GM23338 (cell line): ENCODE measurements around the gene FGFR2. TPM values are rescaled to one million over a fixed set of nuclear protein-coding genes. Genes with fewer than 3 reads are reported as not detected.

Source experiments
- ATAC-seq: fragments of 200-7000 bp; cut with Tn5 transposase; 3 replicates; pipeline ENCODE4 v1.9.1; 2020
- DNase-seq: peaks from one replicate; pipeline ENCODE4 v3.0.0-alpha.2; 2015; ENCODE audit warnings: low spot score
- H2AFZ ChIP-seq: fragments of 200-600 bp; sonication (generic); 2 replicates; pipeline ENCODE4 v1.8.0; 2016; ENCODE audit warnings: antibody characterized with exemption, mild to moderate bottlenecking, moderate library complexity
- H3F3A ChIP-seq: fragments of 200-600 bp; sonication (generic); replicated peaks from 2 replicates; pipeline ENCODE4 v1.8.0; 2017; ENCODE audit warnings: antibody characterized with exemption, mixed run types, low read depth
- H3K27ac ChIP-seq: fragments of 200-600 bp; sonication (generic); 2 replicates; pipeline ENCODE4 v1.6.1; 2016; ENCODE audit warnings: low read depth
- H3K27me3 ChIP-seq: fragments of 200-600 bp; sonication (generic); 2 replicates; pipeline ENCODE4 v1.8.0; 2016; ENCODE audit warnings: mild to moderate bottlenecking, mixed run types, moderate library complexity; ENCODE audit not compliant: insufficient read depth
- H3K36me3 ChIP-seq: fragments of 200-600 bp; sonication (generic); 2 replicates; pipeline ENCODE4 v1.8.0; 2016; ENCODE audit warnings: mild to moderate bottlenecking; ENCODE audit not compliant: insufficient read depth
- H3K4me1 ChIP-seq: fragments of 200-600 bp; sonication (generic); 2 replicates; pipeline ENCODE4 v1.8.0; 2016; ENCODE audit warnings: mild to moderate bottlenecking, moderate library complexity; ENCODE audit not compliant: insufficient read depth
- H3K4me2 ChIP-seq: fragments of 200-600 bp; sonication (generic); 2 replicates; pipeline ENCODE4 v1.7.1; 2017; ENCODE audit warnings: mixed run types
- H3K4me3 ChIP-seq: fragments of 200-600 bp; sonication (generic); 2 replicates; pipeline ENCODE4 v1.6.1; 2016; ENCODE audit warnings: mixed run types
- H3K79me2 ChIP-seq: fragments of 200-600 bp; sonication (generic); replicated peaks from 2 replicates; pipeline ENCODE4 v1.8.0; 2017; ENCODE audit warnings: mild to moderate bottlenecking; ENCODE audit not compliant: insufficient read depth
- H3K9me2 ChIP-seq: fragments of 200-600 bp; sonication (generic); 2 replicates; pipeline ENCODE4 v1.8.0; 2017; ENCODE audit not compliant: insufficient read depth
- H4K20me1 ChIP-seq: fragments of 200-600 bp; sonication (generic); replicated peaks from 2 replicates; pipeline ENCODE4 v1.8.0; 2017; ENCODE audit warnings: mild to moderate bottlenecking; ENCODE audit not compliant: insufficient read depth
- H3K27ac Mint-ChIP-seq: 2 replicates; pipeline ENCODE4 v1.8.0; 2020; ENCODE audit warnings: inconsistent platforms, mild to moderate bottlenecking, moderate library complexity, mixed read lengths
- H3K27me3 Mint-ChIP-seq: 3 replicates; pipeline ENCODE4 v1.8.0; 2022; ENCODE audit warnings: low read depth, mild to moderate bottlenecking, moderate library complexity, mixed read lengths, inconsistent platforms; ENCODE audit not compliant: insufficient read depth, poor library complexity
- H3K36me3 Mint-ChIP-seq: 3 replicates; pipeline ENCODE4 v1.8.0; 2021; ENCODE audit warnings: low read depth, mild to moderate bottlenecking, inconsistent platforms, moderate library complexity, mixed read lengths
- H3K4me1 Mint-ChIP-seq: 3 replicates; pipeline ENCODE4 v1.8.0; 2020; ENCODE audit warnings: mild to moderate bottlenecking, inconsistent platforms, mixed read lengths
- H3K4me3 Mint-ChIP-seq: 3 replicates; pipeline ENCODE4 v1.8.0; 2021; ENCODE audit warnings: moderate library complexity, mild to moderate bottlenecking, inconsistent platforms, mixed read lengths
- H3K9me3 Mint-ChIP-seq: 3 replicates; pipeline ENCODE4 v1.8.0; 2020; ENCODE audit warnings: moderate library complexity, mild to moderate bottlenecking, inconsistent platforms, mixed read lengths
- CREB1 ChIP-seq: fragments of 250-450 bp; sonication (Bioruptor Pico); IDR thresholded peaks from 2 replicates; pipeline ENCODE4 v1.5.0; 2020; ENCODE audit warnings: low read depth, mild to moderate bottlenecking, moderate library complexity
- CTCF ChIP-seq, 2 experiments: fragments of 200-600 bp in 1 of 2; sonication (generic) in 1 of 2; conservative IDR thresholded peaks; 2 replicates each; pipeline versions ENCODE4 v1.5.1 to v1.6.1; 2016 to 2017; ENCODE audit warnings: antibody characterized with exemption in 2 of 2, low read depth in 2 of 2, mild to moderate bottlenecking in 2 of 2, moderate library complexity in 1 of 2
- ETS1 ChIP-seq: IDR thresholded peaks from 2 replicates; pipeline ENCODE4 v1.6.1; 2016; ENCODE audit warnings: antibody characterized with exemption
- EZH2 ChIP-seq: fragments of 200-600 bp; sonication (generic); IDR thresholded peaks from one replicate; pipeline ENCODE4 v1.8.0; 2017; ENCODE audit warnings: antibody characterized with exemption, mild to moderate bottlenecking, low read depth; ENCODE audit not compliant: unreplicated experiment
- EZH2phosphoT487 ChIP-seq: fragments of 200-600 bp; sonication (generic); IDR thresholded peaks from one replicate; pipeline ENCODE4 v1.8.1; 2018; ENCODE audit warnings: antibody characterized with exemption; ENCODE audit not compliant: unreplicated experiment
- JUNB ChIP-seq: IDR thresholded peaks from one replicate; pipeline ENCODE4 v1.6.1; 2016; ENCODE audit warnings: antibody characterized with exemption; ENCODE audit not compliant: unreplicated experiment
- NANOG ChIP-seq: IDR thresholded peaks from 2 replicates; pipeline ENCODE4 v1.6.1; 2016; ENCODE audit warnings: antibody characterized with exemption, borderline replicate concordance
- POLR2AphosphoS5 ChIP-seq: IDR thresholded peaks from 2 replicates; pipeline ENCODE4 v1.6.1; 2016; ENCODE audit warnings: antibody characterized with exemption, low read depth
- REST ChIP-seq: IDR thresholded peaks from one replicate; pipeline ENCODE4 v1.6.1; 2018; ENCODE audit warnings: antibody characterized with exemption; ENCODE audit not compliant: unreplicated experiment
- STAT1 ChIP-seq: IDR thresholded peaks from one replicate; pipeline ENCODE4 v1.6.1; 2016; ENCODE audit warnings: antibody characterized with exemption; ENCODE audit not compliant: unreplicated experiment
- ZNF114 ChIP-seq: fragments of 250-450 bp; sonication (Bioruptor Pico); IDR thresholded peaks from 2 replicates; pipeline ENCODE4 v1.5.0; 2020; ENCODE audit warnings: mild to moderate bottlenecking, moderate library complexity
- ZNF331 ChIP-seq: fragments of 250-450 bp; sonication (Bioruptor Pico); IDR thresholded peaks from 2 replicates; pipeline ENCODE4 v1.5.0; 2020; ENCODE audit warnings: low read depth, mild to moderate bottlenecking, moderate library complexity
- ZNF462 ChIP-seq: fragments of 250-450 bp; sonication (Bioruptor Pico); IDR thresholded peaks from 2 replicates; pipeline ENCODE4 v1.5.0; 2020; ENCODE audit warnings: mild to moderate bottlenecking, moderate library complexity
- polyA plus RNA-seq: library from polyadenylated mRNA; unstranded; fragments of >200 nt; fragmentation: Nextera tagmentation; extraction: Ambion mirVana; gene quantifications from 2 replicates; pipeline ENCODE4 v1.2.1, GENCODE V29; 2016
- total RNA-seq: library from RNA; depleted of rRNA; stranded (reverse); fragments of >200 nt; shearing (Covaris generic); gene quantifications from 2 replicates; pipeline ENCODE4 v1.2.3, GENCODE V29; 2014

FGFR2 gene
- total and polyA plus RNA-seq, 2 experiments from 2014 or later = 31.1 to 106 TPM

- H3K4me1 ChIP-seq = peaks cover 41% of the 10 kb centered on the region
- no peak overlapping the region for H3K4me3 ChIP-seq
- peaks cover 42% of the 10 kb centered on the region for H4K20me1 ChIP-seq
- peaks cover 100% of the 10 kb centered on the region for H3K79me2 ChIP-seq
- peaks cover 16% of the 10 kb centered on the region; the same call in 1 of the 2 replicates for H3K36me3 ChIP-seq
- no peak for ATAC-seq
- no peak for DNase-seq
- H3K9me3 Mint-ChIP-seq = no peaks in the 10 kb centered on the region
- 0 out of 2 replicates have a peak, but pooled peaks cover 3% of the 10 kb centered on the region for H3K9me2 ChIP-seq
- no peak overlapping the region for H2AFZ ChIP-seq
- no peaks in the 10 kb centered on the region for H3K27me3 ChIP-seq
- no peak overlapping the region; the same call in 1 of the 2 replicates for H3K27ac Mint-ChIP-seq
- H3K27ac ChIP-seq = no peak overlapping the region
- peaks cover 5% of the 10 kb centered on the region for H3K27me3 Mint-ChIP-seq
- TF ChIP-seq ZNF462 (CRISPR knock-in tag) = no peak
- no peak for TF ChIP-seq ZNF331
- no peak for TF ChIP-seq NANOG
- no peak for TF ChIP-seq ZNF114
- no peak for TF ChIP-seq JUNB
- TF ChIP-seq STAT1 = no peak
- no peak for TF ChIP-seq REST
- no peak for TF ChIP-seq CREB1
- no peak for TF ChIP-seq POLR2AphosphoS5
- TF ChIP-seq ETS1 = no peak
- no peak for TF ChIP-seq CTCF (conservative IDR thresholded peaks at IDR 0.05; ENCODE audit: low read depth in 2 of 2)
- no peak for TF ChIP-seq EZH2phosphoT487
- no peak for TF ChIP-seq EZH2
- peaks cover 70% of the 10 kb centered on the region for H3K4me1 Mint-ChIP-seq
- H3K36me3 Mint-ChIP-seq = peaks cover 62% of the 10 kb centered on the region
- no peak overlapping the region; the same call in 1 of the 2 replicates for H3K4me2 ChIP-seq
- H3K4me3 Mint-ChIP-seq = no peak overlapping the region
- H3F3A ChIP-seq = 0 out of 2 replicates have a peak, but pooled peaks cover 6% of the 10 kb centered on the region
Measured at GRCh38 chr10:121531076-121531829, 67.0 kb downstream of the FGFR2 start.
